OCI-LY1 (cell line): ENCODE data around the gene LSM14A.
A peak's percentile ranks its signal among the peaks of the same experiment; 100 is the strongest.

Experiments used
- H2AFZ ChIP-seq: fragments of 200-600 bp; sonication (generic), shearing (Covaris generic); 2 replicates; pipeline ENCODE4 v1.6.0; 2014; ENCODE audit warnings: antibody characterized with exemption, mild to moderate bottlenecking, low read length
- H3F3A ChIP-seq: fragments of 200-600 bp; sonication (generic), shearing (Covaris generic); 2 replicates; pipeline ENCODE4 v1.6.0; 2014; ENCODE audit warnings: mild to moderate bottlenecking, antibody characterized with exemption, low read length, moderate library complexity; ENCODE audit not compliant: insufficient read depth
- H3K27ac ChIP-seq: fragments of 200-600 bp; sonication (generic); 2 replicates; pipeline ENCODE4 v1.5.1; 2014; ENCODE audit warnings: low read length, mixed run types, mild to moderate bottlenecking, low read depth; ENCODE audit not compliant: poor library complexity, severe bottlenecking
- H3K27me3 ChIP-seq: fragments of 200-600 bp; sonication (generic); 2 replicates; pipeline ENCODE4 v1.6.0; 2014; ENCODE audit warnings: antibody characterized with exemption, mild to moderate bottlenecking, low read length, moderate library complexity; ENCODE audit not compliant: insufficient read depth
- H3K36me3 ChIP-seq: fragments of 200-600 bp; sonication (generic); 2 replicates; pipeline ENCODE4 v1.6.1; 2014; ENCODE audit warnings: mild to moderate bottlenecking, antibody characterized with exemption, low read length, moderate library complexity, mixed read lengths; ENCODE audit not compliant: insufficient read depth
- H3K4me1 ChIP-seq: fragments of 200-600 bp; sonication (generic); 2 replicates; pipeline ENCODE4 v1.5.1; 2014; ENCODE audit warnings: mild to moderate bottlenecking, low read length, moderate library complexity; ENCODE audit not compliant: insufficient read depth, severe bottlenecking
- H3K4me2 ChIP-seq: fragments of 200-600 bp; sonication (generic), shearing (Covaris generic); 2 replicates; pipeline ENCODE4 v1.6.1; 2014; ENCODE audit warnings: low read length
- H3K4me3 ChIP-seq: fragments of 200-600 bp; sonication (generic); 2 replicates; pipeline ENCODE4 v1.5.1; 2014; ENCODE audit warnings: low read length, low read depth, mild to moderate bottlenecking, mixed read lengths; ENCODE audit not compliant: poor library complexity, severe bottlenecking
- H3K79me2 ChIP-seq: fragments of 200-600 bp; shearing (Covaris generic); 2 replicates; pipeline ENCODE4 v1.6.1; 2016; ENCODE audit warnings: mixed run types, low read length, mixed read lengths; ENCODE audit not compliant: insufficient read depth
- H3K9ac ChIP-seq: fragments of 200-600 bp; sonication (generic), shearing (Covaris generic); 2 replicates; pipeline ENCODE4 v1.6.1; 2014; ENCODE audit warnings: mild to moderate bottlenecking, low read length, mixed read lengths
- H3K9me2 ChIP-seq: fragments of 200-600 bp; sonication (generic), shearing (Covaris generic); 2 replicates; pipeline ENCODE4 v1.6.1; 2014; ENCODE audit warnings: low read depth, mild to moderate bottlenecking, low read length, mixed read lengths
- H3K9me3 ChIP-seq: fragments of 200-600 bp; shearing (Covaris generic); 2 replicates; pipeline ENCODE4 v1.6.1; 2014; ENCODE audit warnings: low read length, mixed read lengths
- H4K20me1 ChIP-seq: fragments of 200-600 bp; sonication (generic), shearing (Covaris generic); 2 replicates; pipeline ENCODE4 v1.6.0; 2016; ENCODE audit warnings: mild to moderate bottlenecking, low read length; ENCODE audit not compliant: insufficient read depth
- CTCF ChIP-seq: fragments of 200-600 bp; sonication (generic), shearing (Covaris generic); IDR thresholded peaks from 2 replicates; pipeline ENCODE4 v1.5.1; 2017; ENCODE audit warnings: mild to moderate bottlenecking, antibody characterized with exemption, low read length, moderate library complexity, mixed read lengths
- EZH2 ChIP-seq: fragments of 200-600 bp; sonication (generic), shearing (Covaris generic); IDR thresholded peaks from 2 replicates; pipeline ENCODE4 v1.8.0; 2017; ENCODE audit warnings: borderline replicate concordance, mixed run types, mild to moderate bottlenecking, antibody characterized with exemption, low read length, moderate library complexity, mixed read lengths

The LSM14A gene

GRCh38 chr19:34176581-34176980, 4.3 kb downstream of the LSM14A start:
- H3K4me3 ChIP-seq = peak overlapping the region; percentile 78
- peak overlapping the region; percentile 82 for H3K4me2 ChIP-seq
- H3K9ac ChIP-seq = peak overlapping the region; percentile 97
- H3K27ac ChIP-seq = peak overlapping the region; percentile 19
- 0 out of 2 replicates have a peak, but pooled peaks cover 5% of the 10 kb centered on the region for H3F3A ChIP-seq
- no peaks in the 10 kb centered on the region for H3K9me3 ChIP-seq
- H4K20me1 ChIP-seq = no peaks in the 10 kb centered on the region
- H3K9me2 ChIP-seq = no peaks in the 10 kb centered on the region
- TF ChIP-seq CTCF (no peak), EZH2 (no peak)
- H3K4me1 ChIP-seq = peaks cover 64% of the 10 kb centered on the region
- peaks cover 42% of the 10 kb centered on the region for H3K36me3 ChIP-seq
- H3K27me3 ChIP-seq = no peaks in the 10 kb centered on the region
- H3K79me2 ChIP-seq = peaks cover 86% of the 10 kb centered on the region
- H2AFZ ChIP-seq = no peak overlapping the region

GRCh38 chr19:34178274-34178610, 5.9 kb downstream of the LSM14A start:
- H3K4me3 ChIP-seq = peak overlapping the region; percentile 3
- peaks cover 100% of the 10 kb centered on the region for H3K79me2 ChIP-seq
- H2AFZ ChIP-seq = no peak overlapping the region
- H3F3A ChIP-seq = 0 out of 2 replicates have a peak, but pooled peaks cover 5% of the 10 kb centered on the region
- TF ChIP-seq EZH2 (no peak), CTCF (no peak)
- peaks cover 54% of the 10 kb centered on the region for H3K36me3 ChIP-seq
- H3K4me1 ChIP-seq = peaks cover 59% of the 10 kb centered on the region
- H3K9ac ChIP-seq = no peak overlapping the region
- H4K20me1 ChIP-seq = no peaks in the 10 kb centered on the region
- H3K9me2 ChIP-seq = no peaks in the 10 kb centered on the region
- no peak overlapping the region for H3K27ac ChIP-seq
- H3K27me3 ChIP-seq = no peaks in the 10 kb centered on the region
- no peaks in the 10 kb centered on the region for H3K9me3 ChIP-seq
- peak overlapping the region; percentile 19; the same call in 1 of the 2 replicates for H3K4me2 ChIP-seq

- Histone ChIP-seq H3K27ac (no peak overlapping the region), H3K9me2 (no peaks in the 10 kb centered on the region), H3K4me3 (no peak overlapping the region), H3K9ac (no peak overlapping the region), H3K4me2 (no peak overlapping the region), H3K79me2 (peaks cover 100% of the 10 kb centered on the region), H3K27me3 (no peaks in the 10 kb centered on the region), H3F3A (0 out of 2 replicates have a peak, but pooled peaks cover 5% of the 10 kb centered on the region), H3K36me3 (peaks cover 54% of the 10 kb centered on the region), H4K20me1 (no peaks in the 10 kb centered on the region), H3K4me1 (peaks cover 65% of the 10 kb centered on the region), H3K9me3 (no peaks in the 10 kb centered on the region), H2AFZ (no peak overlapping the region)
- no peak for TF ChIP-seq CTCF
- no peak for TF ChIP-seq EZH2
These were observed 6.8 kb downstream of the LSM14A start for GRCh38 chr19:34179066-34179465.
